Adipocyte (in vitro differentiated cells): ENCODE results near the gene C1orf105.
"Not testable (repeated sequence)": the region's sequence is repeated elsewhere in the genome, so short reads cannot be mapped to it uniquely, and the experiment has no call there.

ENCODE experiments used
- DNase-seq: peaks from one replicate; pipeline ENCODE4 v3.0.0-alpha.2; 2015; ENCODE audit warnings: low read depth
- H3K27me3 ChIP-seq: replicated peaks from 2 replicates; pipeline ENCODE4 v1.7.0; 2013; ENCODE audit warnings: mild to moderate bottlenecking, low read length, moderate library complexity; ENCODE audit not compliant: control insufficient read depth, insufficient read depth
- H3K36me3 ChIP-seq: 2 replicates; pipeline ENCODE4 v1.7.0; 2013; ENCODE audit warnings: low read length, mild to moderate bottlenecking, moderate library complexity; ENCODE audit not compliant: control insufficient read depth, insufficient read depth, severe bottlenecking
- H3K4me1 ChIP-seq: 2 replicates; pipeline ENCODE4 v1.7.0; 2013; ENCODE audit warnings: mild to moderate bottlenecking, low read length, moderate library complexity; ENCODE audit not compliant: control insufficient read depth, insufficient read depth
- H3K4me3 ChIP-seq: 2 replicates; pipeline ENCODE4 v1.7.0; 2013; ENCODE audit warnings: mild to moderate bottlenecking, low read length, moderate library complexity
- H3K9ac ChIP-seq: 2 replicates; pipeline ENCODE4 v1.7.0; 2013; ENCODE audit warnings: mild to moderate bottlenecking, low read length, moderate library complexity
- H3K9me3 ChIP-seq: 2 replicates; pipeline ENCODE4 v1.7.0; 2013; ENCODE audit warnings: mild to moderate bottlenecking, low read length, moderate library complexity; ENCODE audit not compliant: control insufficient read depth

Gene C1orf105

DNA sequence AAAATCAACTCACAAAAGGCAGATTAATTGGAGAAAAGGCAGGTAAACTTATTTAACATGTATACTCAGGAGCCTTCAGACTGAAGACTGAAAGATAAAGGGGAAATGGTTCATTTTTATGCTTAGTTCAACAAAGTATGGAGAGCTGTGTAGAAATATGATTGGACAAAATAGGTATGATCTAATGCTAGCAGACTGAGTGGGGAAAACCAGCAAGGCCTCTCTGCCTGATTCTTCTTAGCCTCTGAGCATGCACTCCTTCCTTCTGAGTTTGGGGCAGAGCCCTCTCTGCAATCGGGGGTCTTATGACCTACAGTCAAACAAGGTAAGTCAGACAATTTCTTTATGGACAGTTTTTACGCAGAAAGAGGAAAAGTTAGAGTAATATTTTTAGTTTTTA lies 73.7 kb downstream of the C1orf105 start:
- Histone ChIP-seq H3K9me3 (no peaks in the 10 kb centered on the region), H3K4me3 (no peak overlapping the region), H3K9ac (no peak overlapping the region), H3K4me1 (peaks cover 15% of the 10 kb centered on the region), H3K27me3 (peaks cover 16% of the 10 kb centered on the region), H3K36me3 (no peaks in the 10 kb centered on the region)
- no peak for DNase-seq

- not testable (repeated sequence) for H3K36me3 ChIP-seq, H3K9me3 ChIP-seq, H3K9ac ChIP-seq, H3K4me3 ChIP-seq, DNase-seq
- H3K4me1 ChIP-seq: peaks cover 15% of the 10 kb centered on the region
- peaks cover 17% of the 10 kb centered on the region for H3K27me3 ChIP-seq
These were observed 75.6 kb downstream of the C1orf105 start for GRCh38 chr1:172496127-172496526.

- peak; percentile 16 for DNase-seq
- Histone ChIP-seq H3K27me3 (peaks cover 14% of the 10 kb centered on the region), H3K4me1 (peaks cover 15% of the 10 kb centered on the region), H3K36me3 (no peaks in the 10 kb centered on the region), H3K9me3 (no peaks in the 10 kb centered on the region), H3K9ac (no peak overlapping the region), H3K4me3 (no peak overlapping the region)
These were observed 76.2 kb downstream of the C1orf105 start for GRCh38 chr1:172496678-172497077.

DNA sequence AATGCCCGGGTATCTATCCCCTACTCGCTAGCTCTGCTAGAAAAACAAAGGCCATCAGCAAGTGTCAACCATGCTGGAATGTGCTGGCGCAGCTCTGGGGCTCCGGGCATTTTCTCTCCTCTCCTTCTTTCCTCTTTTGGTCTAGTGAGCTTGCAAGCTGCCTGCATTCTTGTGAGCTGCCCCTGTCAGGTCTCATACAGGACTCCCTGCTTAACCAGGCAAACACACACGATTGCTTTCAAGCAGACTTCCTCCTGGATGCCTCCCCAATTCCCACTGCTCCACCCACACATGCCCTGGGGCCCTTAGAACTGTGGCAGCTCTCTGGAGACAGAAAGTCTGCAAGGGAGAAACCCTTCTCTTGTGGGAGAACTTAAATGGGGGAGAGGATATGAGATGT lies 76.7 kb downstream of the C1orf105 start:
- H3K9me3 ChIP-seq: no peaks in the 10 kb centered on the region
- peak; percentile 75 for DNase-seq

DNA sequence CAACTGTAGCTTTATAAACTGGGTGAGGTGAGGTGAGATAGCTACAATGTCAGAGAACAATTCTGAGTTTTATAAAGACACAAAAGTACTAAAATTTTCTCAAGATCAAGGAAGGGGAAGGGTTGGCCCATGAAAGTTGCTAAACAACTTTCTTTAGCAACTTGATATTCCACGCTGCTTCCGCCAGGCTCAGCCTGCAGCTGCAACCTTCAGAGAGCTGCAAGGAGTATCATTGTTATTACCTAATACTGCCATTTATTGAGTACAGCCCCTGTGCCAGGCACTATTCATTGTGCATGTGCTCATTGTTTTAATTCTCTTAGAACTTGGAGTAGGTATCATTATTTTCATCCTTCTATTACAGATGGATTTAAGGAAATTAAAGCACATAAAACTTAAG lies 78.4 kb downstream of the C1orf105 start:
- DNase-seq: no peak
- no peaks in the 10 kb centered on the region for H3K36me3 ChIP-seq
- no peaks in the 10 kb centered on the region for H3K9me3 ChIP-seq
- peaks cover 5% of the 10 kb centered on the region for H3K27me3 ChIP-seq
- H3K4me1 ChIP-seq: peaks cover 15% of the 10 kb centered on the region
- H3K4me3 ChIP-seq: no peak overlapping the region
- H3K9ac ChIP-seq: no peak overlapping the region

More for the DNA sequence above, 76.7 kb downstream of the C1orf105 start:
- Histone ChIP-seq H3K4me1 (peaks cover 15% of the 10 kb centered on the region), H3K4me3 (no peak overlapping the region), H3K9ac (no peak overlapping the region), H3K36me3 (no peaks in the 10 kb centered on the region), H3K27me3 (peaks cover 9% of the 10 kb centered on the region)

DNA sequence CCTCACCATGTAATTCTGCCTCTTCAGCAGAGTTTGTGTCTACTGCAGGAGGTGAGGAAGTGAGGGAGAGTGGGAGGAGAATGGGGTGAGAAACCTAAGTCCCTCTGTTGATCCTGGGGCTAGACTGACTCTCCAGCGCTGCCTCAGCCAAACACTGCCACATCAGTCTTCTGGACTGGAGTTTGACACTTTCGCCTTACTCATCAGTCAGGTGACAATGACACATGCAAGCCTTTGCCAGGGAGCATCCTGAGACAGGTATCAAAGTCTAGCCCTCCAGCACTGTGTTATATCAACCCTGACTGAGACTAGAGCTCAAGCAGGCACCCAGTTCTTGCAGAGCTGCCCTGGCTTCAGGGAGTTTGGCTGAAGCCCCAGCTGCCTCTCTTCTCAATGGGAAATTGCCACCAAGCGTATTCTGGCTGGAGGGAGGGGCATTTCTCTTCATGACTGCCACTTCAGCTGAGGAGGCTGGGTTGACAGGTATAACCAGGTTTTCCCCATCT lies 79.2 kb downstream of the C1orf105 start:
- peaks cover 5% of the 10 kb centered on the region for H3K27me3 ChIP-seq
- no peak overlapping the region for H3K9ac ChIP-seq
- H3K4me3 ChIP-seq: no peak overlapping the region
- no peaks in the 10 kb centered on the region for H3K9me3 ChIP-seq
- H3K36me3 ChIP-seq: no peaks in the 10 kb centered on the region
- H3K4me1 ChIP-seq: peaks cover 15% of the 10 kb centered on the region
- DNase-seq: no peak

DNA sequence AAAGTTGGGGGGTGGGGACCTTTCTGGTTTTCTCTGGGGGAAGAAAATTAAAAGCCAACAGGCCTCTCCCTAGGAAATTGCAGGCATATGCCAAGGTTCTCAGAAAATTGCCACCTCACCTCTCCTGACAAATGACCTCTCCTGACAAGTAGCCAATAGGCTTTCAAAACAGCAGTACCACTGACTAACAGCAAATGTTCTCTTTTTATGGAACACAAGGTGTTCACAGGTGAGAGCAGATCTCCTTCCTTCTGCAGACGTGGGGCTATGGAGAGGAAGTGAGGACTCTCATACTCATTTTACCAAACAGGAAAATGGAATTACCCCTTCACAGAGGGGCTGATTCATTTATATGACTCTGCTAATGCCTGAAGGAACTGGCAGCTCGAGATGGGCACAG lies 79.7 kb downstream of the C1orf105 start:
- H3K4me1 ChIP-seq: peaks cover 15% of the 10 kb centered on the region
- DNase-seq: no peak
- H3K27me3 ChIP-seq: peaks cover 5% of the 10 kb centered on the region
- no peaks in the 10 kb centered on the region for H3K36me3 ChIP-seq
- H3K4me3 ChIP-seq: no peak overlapping the region
- no peak overlapping the region for H3K9ac ChIP-seq
- no peaks in the 10 kb centered on the region for H3K9me3 ChIP-seq

GRCh38 chr1:172507741-172508140 lies 87.3 kb downstream of the C1orf105 start:
- H3K27me3 ChIP-seq: peaks cover 8% of the 10 kb centered on the region
- H3K4me1 ChIP-seq: no peaks in the 10 kb centered on the region
- no peak for DNase-seq
- no peak overlapping the region for H3K4me3 ChIP-seq
- H3K9ac ChIP-seq: no peak overlapping the region
- H3K9me3 ChIP-seq: no peaks in the 10 kb centered on the region
- no peaks in the 10 kb centered on the region for H3K36me3 ChIP-seq

- Histone ChIP-seq H3K9ac (no peak overlapping the region), H3K9me3 (no peaks in the 10 kb centered on the region), H3K4me1 (no peaks in the 10 kb centered on the region), H3K27me3 (peaks cover 6% of the 10 kb centered on the region), H3K4me3 (no peak overlapping the region), H3K36me3 (no peaks in the 10 kb centered on the region)
- DNase-seq: no peak
These were observed 90.0 kb downstream of the C1orf105 start for GRCh38 chr1:172510479-172510878.

GRCh38 chr1:172512591-172512990 lies 92.1 kb downstream of the C1orf105 start:
- H3K4me3 ChIP-seq: no peak overlapping the region

DNA sequence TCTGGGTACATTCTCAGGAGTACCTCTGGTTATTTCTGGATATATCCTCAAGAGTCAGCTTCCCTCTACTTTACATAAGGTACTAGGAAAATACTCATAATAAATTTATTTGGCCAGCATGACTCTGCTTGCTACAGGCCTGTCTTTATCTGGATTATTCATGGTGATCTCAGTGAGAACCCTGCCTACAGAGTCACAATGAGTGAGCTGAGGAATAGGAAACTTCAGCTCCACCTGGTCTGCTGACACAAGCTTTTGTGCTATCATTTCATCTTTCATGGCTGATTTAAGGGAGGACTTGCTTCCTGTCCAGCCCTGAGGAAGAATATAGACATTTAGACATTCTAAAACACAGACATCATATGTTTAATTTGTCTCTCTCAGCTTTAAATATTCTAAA lies 93.0 kb downstream of the C1orf105 start:
- Histone ChIP-seq H3K4me1 (no peaks in the 10 kb centered on the region), H3K9ac (no peak overlapping the region), H3K9me3 (no peaks in the 10 kb centered on the region), H3K4me3 (no peak overlapping the region), H3K27me3 (no peaks in the 10 kb centered on the region), H3K36me3 (no peaks in the 10 kb centered on the region)
- peak; percentile 44 for DNase-seq

More at GRCh38 chr1:172512591-172512990, 92.1 kb downstream of the C1orf105 start:
- Histone ChIP-seq H3K9me3 (no peaks in the 10 kb centered on the region), H3K36me3 (no peaks in the 10 kb centered on the region), H3K4me1 (no peaks in the 10 kb centered on the region), H3K9ac (no peak overlapping the region), H3K27me3 (no peaks in the 10 kb centered on the region)
- no peak for DNase-seq

DNA sequence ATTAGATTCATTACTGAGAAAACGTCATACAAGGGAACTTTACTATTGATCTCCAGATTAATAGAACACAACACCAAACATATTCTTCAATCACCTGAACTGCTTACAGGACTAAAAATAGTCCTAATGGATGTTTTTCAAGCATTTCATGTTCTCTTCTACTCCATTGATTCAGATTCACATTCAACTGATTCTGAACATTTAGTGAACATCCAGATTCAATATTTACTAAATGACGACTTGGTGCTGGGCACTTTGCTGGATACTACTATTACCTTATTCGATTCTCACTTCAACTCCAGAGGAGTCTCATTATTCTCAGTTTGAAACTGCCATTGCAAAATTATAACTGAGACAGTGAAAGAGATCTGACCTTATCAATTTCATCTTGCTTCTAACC lies 93.6 kb downstream of the C1orf105 start:
- Histone ChIP-seq H3K4me1 (no peaks in the 10 kb centered on the region), H3K4me3 (no peak overlapping the region), H3K36me3 (no peaks in the 10 kb centered on the region), H3K9me3 (no peaks in the 10 kb centered on the region), H3K9ac (no peak overlapping the region), H3K27me3 (no peaks in the 10 kb centered on the region)
- no peak for DNase-seq
